GM06990 (cell line): Measurements from ENCODE around the gene SUSD1.

Experiments used
- DNase-seq: peaks from one replicate; pipeline ENCODE4 v3.0.0-alpha.2; 2011; ENCODE audit not compliant: insufficient read length; ENCODE audit errors: extremely low read depth
- H3K27me3 ChIP-seq: replicated peaks from 2 replicates; pipeline ENCODE4 v1.6.0; 2011; ENCODE audit warnings: low read length; ENCODE audit not compliant: control insufficient read depth, insufficient read depth
- H3K36me3 ChIP-seq: 2 replicates; pipeline ENCODE4 v1.5.1; 2011; ENCODE audit warnings: low read length; ENCODE audit not compliant: control insufficient read depth, insufficient read depth
- H3K4me3 ChIP-seq: replicated peaks from 2 replicates; pipeline ENCODE4 v1.5.1; 2011; ENCODE audit warnings: low read depth, mild to moderate bottlenecking, control low read depth, low read length
- TF ChIP-seq, protein P1 (sequence below): IDR thresholded peaks from 2 replicates; pipeline ENCODE4 v1.5.1; 2011; ENCODE audit warnings: low read length, control low read depth, mild to moderate bottlenecking, inconsistent platforms; ENCODE audit not compliant: insufficient read depth, poor library complexity, severe bottlenecking

Gene SUSD1

DNA sequence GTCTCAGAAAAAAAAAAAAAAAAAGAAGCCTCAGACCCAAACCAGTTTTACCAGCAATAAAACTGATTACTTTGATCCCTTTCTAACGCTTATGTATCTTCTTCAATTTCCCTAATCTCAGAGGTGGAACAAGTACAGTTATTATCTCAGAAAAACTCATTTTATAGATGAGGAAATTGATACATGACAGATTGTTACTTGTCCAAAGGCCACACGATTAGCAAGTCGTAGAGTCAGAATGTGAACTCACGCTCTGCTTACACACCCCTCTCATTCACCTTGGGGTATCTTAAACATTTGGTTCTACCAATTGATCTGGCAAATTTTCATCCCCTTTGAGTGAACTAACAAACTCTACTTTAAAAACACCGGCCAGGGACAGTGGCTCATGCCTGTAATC is 110.2 kb downstream of the SUSD1 start:
- Histone ChIP-seq H3K27me3 (no peaks in the 10 kb centered on the region), H3K36me3 (no peaks in the 10 kb centered on the region), H3K4me3 (no peak overlapping the region)
- TF ChIP-seq, protein P1, sequence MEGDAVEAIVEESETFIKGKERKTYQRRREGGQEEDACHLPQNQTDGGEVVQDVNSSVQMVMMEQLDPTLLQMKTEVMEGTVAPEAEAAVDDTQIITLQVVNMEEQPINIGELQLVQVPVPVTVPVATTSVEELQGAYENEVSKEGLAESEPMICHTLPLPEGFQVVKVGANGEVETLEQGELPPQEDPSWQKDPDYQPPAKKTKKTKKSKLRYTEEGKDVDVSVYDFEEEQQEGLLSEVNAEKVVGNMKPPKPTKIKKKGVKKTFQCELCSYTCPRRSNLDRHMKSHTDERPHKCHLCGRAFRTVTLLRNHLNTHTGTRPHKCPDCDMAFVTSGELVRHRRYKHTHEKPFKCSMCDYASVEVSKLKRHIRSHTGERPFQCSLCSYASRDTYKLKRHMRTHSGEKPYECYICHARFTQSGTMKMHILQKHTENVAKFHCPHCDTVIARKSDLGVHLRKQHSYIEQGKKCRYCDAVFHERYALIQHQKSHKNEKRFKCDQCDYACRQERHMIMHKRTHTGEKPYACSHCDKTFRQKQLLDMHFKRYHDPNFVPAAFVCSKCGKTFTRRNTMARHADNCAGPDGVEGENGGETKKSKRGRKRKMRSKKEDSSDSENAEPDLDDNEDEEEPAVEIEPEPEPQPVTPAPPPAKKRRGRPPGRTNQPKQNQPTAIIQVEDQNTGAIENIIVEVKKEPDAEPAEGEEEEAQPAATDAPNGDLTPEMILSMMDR: no peak
- no peak for DNase-seq

DNA sequence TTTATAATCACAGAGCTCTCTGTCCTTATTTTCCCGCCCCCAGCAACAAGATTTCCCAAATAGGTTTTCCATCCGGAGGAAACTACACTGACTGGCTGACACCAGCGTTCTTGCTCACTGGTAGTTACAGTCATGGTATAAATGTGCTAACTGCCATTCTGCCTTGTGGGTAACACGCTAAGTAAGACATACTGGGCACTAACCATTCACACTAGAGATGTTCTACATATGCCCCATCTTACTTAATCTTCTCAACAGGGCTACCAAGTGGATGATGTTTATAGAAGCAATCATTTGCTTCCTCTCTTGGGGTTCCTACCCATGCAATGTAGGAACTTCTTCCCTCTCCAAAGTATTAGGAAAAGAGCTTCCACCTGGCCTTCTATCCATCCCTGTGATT is 111.5 kb downstream of the SUSD1 start:
- no peak for DNase-seq
- TF ChIP-seq, protein P1: no peak
- Histone ChIP-seq H3K4me3 (no peak overlapping the region), H3K36me3 (no peaks in the 10 kb centered on the region), H3K27me3 (no peaks in the 10 kb centered on the region)

DNA sequence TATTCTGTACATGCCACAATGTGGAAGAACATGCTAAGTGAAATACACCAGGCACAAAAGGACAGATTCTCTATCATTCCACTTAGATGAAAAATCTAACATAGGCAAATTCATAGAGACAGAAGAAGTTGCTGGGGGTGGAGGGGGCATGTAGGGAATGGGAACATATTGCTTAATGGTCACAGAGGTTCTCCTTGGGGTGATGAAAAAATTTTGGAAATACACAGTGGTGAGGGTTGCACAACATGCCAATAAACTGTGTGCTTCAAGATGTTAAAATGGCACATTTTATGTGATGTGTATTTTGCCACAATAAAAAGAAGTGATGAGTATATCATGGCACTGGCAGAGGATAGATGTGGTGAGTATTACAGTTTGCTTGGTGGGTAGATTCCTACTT is 111.9 kb downstream of the SUSD1 start:
- Histone ChIP-seq H3K27me3 (no peaks in the 10 kb centered on the region), H3K4me3 (no peak overlapping the region), H3K36me3 (no peaks in the 10 kb centered on the region)
- DNase-seq: no peak
- TF ChIP-seq, protein P1: no peak

DNA sequence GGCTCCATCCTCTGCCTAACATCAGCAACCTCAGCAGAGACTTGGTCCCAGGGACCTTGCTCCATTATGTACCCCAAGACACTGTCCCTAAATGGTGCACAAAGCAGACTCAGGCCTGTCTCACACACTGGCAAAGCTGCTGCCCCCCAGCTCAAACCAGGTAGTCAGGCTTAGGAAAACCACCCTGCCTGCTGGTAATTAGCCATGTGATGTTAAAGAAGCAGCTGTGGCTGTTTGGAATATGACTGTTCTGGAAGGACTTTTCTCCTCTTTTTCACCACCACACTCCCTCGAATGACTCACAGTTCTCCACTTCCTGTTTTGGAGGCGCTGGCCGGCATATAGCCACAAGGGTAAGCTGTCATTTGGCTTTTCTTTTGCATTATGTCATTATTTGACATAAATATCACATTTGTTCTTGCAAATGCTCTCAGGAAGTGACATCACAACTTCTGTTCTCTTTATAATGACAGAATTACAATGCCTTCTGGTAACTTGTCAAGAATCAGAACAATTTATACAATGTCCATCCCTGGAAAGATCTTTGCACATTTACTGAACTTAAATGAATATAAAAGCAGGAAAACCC is 113.9 kb downstream of the SUSD1 start:
- Histone ChIP-seq H3K27me3 (no peaks in the 10 kb centered on the region), H3K4me3 (no peak overlapping the region), H3K36me3 (no peaks in the 10 kb centered on the region)
- TF ChIP-seq, protein P1: no peak
- DNase-seq: peak; percentile 65

DNA sequence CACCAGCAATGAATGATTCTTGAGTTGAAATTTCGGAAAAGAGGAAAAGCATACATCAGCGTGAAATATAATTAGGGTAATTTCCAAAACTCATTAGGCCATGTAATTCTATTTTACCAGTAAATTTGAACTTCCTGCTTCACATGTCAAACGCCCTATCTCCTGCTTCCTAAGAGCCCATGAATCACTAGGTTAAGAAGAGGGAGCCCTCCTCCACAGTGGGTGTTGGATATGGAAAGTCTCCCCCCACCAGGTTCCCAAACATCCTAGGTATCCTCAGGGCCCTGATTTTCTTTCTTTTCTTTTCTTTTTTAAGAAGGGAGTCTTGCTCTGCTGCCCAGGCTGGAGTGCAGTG is 115.2 kb downstream of the SUSD1 start:
- TF ChIP-seq, protein P1: no peak
- H3K4me3 ChIP-seq: no peak overlapping the region
- no peaks in the 10 kb centered on the region for H3K36me3 ChIP-seq
- no peak for DNase-seq
- H3K27me3 ChIP-seq: no peaks in the 10 kb centered on the region
